Esophagus (tissue), 2 donors: ENCODE data around the gene ANKIB1. TPM values are rescaled to one million over a fixed set of nuclear protein-coding genes. Genes with fewer than 3 reads are reported as not detected.

ENCODE experiments used
- H3K27ac ChIP-seq, 2 donors: one replicate each; pipeline ENCODE4 v1.5.1; 2013; ENCODE audit warnings: low read depth in 2 of 2, mild to moderate bottlenecking in 2 of 2, inconsistent platforms in 1 of 2, low read length in 1 of 2, moderate library complexity in 1 of 2
- H3K27me3 ChIP-seq, 2 donors: one replicate each; pipeline ENCODE4 v1.6.1; 2013; ENCODE audit warnings: low read length in 2 of 2, control low read depth in 1 of 2, mild to moderate bottlenecking in 1 of 2; ENCODE audit not compliant: insufficient read depth in 2 of 2, control insufficient read depth in 1 of 2
- H3K36me3 ChIP-seq, 2 donors: one replicate each; pipeline ENCODE4 v1.6.1; 2013; ENCODE audit warnings: low read length in 1 of 2; ENCODE audit not compliant: control insufficient read depth in 2 of 2, insufficient read depth in 2 of 2
- H3K4me1 ChIP-seq, 2 donors: one replicate each; pipeline ENCODE4 v1.6.1; 2013; ENCODE audit warnings: low read length in 1 of 2; ENCODE audit not compliant: control insufficient read depth in 2 of 2, insufficient read depth in 2 of 2
- H3K4me3 ChIP-seq, 2 donors: one replicate each; pipeline ENCODE4 v1.5.1; 2013; ENCODE audit warnings: low read length in 2 of 2, mild to moderate bottlenecking in 2 of 2, low read depth in 1 of 2, moderate library complexity in 1 of 2
- H3K9me3 ChIP-seq, 2 donors: one replicate each; pipeline ENCODE4 v1.6.1; 2013; ENCODE audit warnings: mild to moderate bottlenecking in 2 of 2, low read depth in 1 of 2, low read length in 1 of 2, moderate library complexity in 1 of 2; ENCODE audit not compliant: control insufficient read depth in 2 of 2, insufficient read depth in 1 of 2
- WGBS, 2 donors: extraction: QIAGEN DNeasy Blood & Tissue Kit; methylation state at CpG; one replicate each; pipeline ENCODE4 v1.1.7; 2013; 5-methylcytosine and 5-hydroxymethylcytosine counted together
- polyA plus RNA-seq, 2 donors: library from polyadenylated mRNA; stranded (reverse); fragments of 200-250 nt; gene quantifications; one replicate each; pipeline ENCODE4 v1.2.3, GENCODE V29; 2013
- donor health status: healthy with polysubstance abuse.
- donor health status: Bipolar disorder and iron deficiency.

The ANKIB1 gene
- polyA plus RNA-seq, 2 donors = 7.1 to 8.7 TPM

- WGBS, 2 donors = 96 to 99% methylated on average over 2 of the region's 2 CpGs
- no peak overlapping the region for H3K4me3 ChIP-seq
- H3K27me3 ChIP-seq = no peaks in the 10 kb centered on the region
- no peaks in the 10 kb centered on the region for H3K36me3 ChIP-seq
- H3K27ac ChIP-seq = no peak overlapping the region
- H3K4me1 ChIP-seq = no peaks in the 10 kb centered on the region
- H3K9me3 ChIP-seq = no peaks in the 10 kb centered on the region
Observed at GRCh38 chr7:92362131-92362530, 116.4 kb downstream of the ANKIB1 start.

DNA sequence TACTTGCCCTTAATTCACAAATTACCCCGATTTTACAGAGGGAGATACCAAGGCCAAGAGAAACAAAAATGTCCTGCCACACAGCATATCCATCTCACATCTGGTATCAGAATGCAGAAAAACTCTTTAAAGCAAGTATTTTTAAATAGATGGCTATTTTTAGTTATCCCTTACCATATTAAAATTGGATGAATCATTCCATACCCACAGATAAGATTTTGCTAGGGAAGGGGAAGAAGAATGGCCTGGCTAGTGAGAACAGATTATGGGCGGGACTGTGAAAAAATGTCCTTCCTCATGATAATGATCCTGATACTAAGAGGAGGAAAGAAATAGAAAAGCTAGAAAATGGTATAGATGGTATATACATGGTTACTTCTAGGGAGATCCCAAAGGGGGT lies 121.0 kb downstream of the ANKIB1 start:
- Histone ChIP-seq H3K4me3 (no peak overlapping the region), H3K36me3 (no peaks in the 10 kb centered on the region), H3K27ac (no peak overlapping the region), H3K4me1 (no peaks in the 10 kb centered on the region), H3K27me3 (no peaks in the 10 kb centered on the region), H3K9me3 (no peaks in the 10 kb centered on the region)
- WGBS, 2 donors = 91 to 95% methylated on average over 2 of the region's 2 CpGs

- no peaks in the 10 kb centered on the region for H3K36me3 ChIP-seq
- 93% methylated on average over 1 of the region's 1 CpG for WGBS, 2 donors
- no peaks in the 10 kb centered on the region for H3K27me3 ChIP-seq
- no peak overlapping the region for H3K27ac ChIP-seq
- no peak overlapping the region for H3K4me3 ChIP-seq
- no peaks in the 10 kb centered on the region for H3K4me1 ChIP-seq
- H3K9me3 ChIP-seq = no peaks in the 10 kb centered on the region
Observed at GRCh38 chr7:92368741-92369140, 123.0 kb downstream of the ANKIB1 start.

DNA sequence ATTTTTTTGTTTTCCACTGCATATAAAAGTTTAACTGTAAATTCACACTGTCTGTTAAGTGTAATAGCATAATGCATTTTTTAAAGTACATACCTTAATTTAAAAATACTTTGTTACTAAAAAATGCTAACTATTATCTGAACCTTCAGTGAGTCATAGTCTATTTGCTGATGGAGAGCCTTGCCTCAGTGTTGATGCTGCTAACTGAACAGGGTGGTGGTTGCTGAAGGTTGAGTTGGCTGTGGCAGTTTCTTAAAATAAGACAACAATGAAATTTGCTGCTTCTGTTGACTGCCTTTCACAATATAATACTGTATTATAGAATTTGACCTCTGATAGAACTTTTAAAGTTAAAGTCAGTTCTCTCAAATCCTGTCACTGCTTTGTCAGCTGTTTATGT lies 129.2 kb downstream of the ANKIB1 start:
- Histone ChIP-seq H3K9me3 (no peaks in the 10 kb centered on the region), H3K4me1 (no peaks in the 10 kb centered on the region), H3K27me3 (no peaks in the 10 kb centered on the region), H3K36me3 (no peaks in the 10 kb centered on the region), H3K4me3 (no peak overlapping the region), H3K27ac (no peak overlapping the region)

- 94% methylated on average over 5 of the region's 5 CpGs for WGBS, 2 donors
- Histone ChIP-seq H3K27me3 (no peaks in the 10 kb centered on the region), H3K36me3 (peaks cover 0 to 3% of the 10 kb centered on the region in 2 donors), H3K27ac (no peak overlapping the region), H3K4me3 (no peak overlapping the region), H3K4me1 (no peaks in the 10 kb centered on the region), H3K9me3 (no peaks in the 10 kb centered on the region)
Observed at GRCh38 chr7:92391071-92391470, 145.3 kb downstream of the ANKIB1 start.

- WGBS, 2 donors = 94 to 95% methylated on average over 6 of the region's 6 CpGs
- H3K4me3 ChIP-seq = no peak overlapping the region
- H3K27ac ChIP-seq = no peak overlapping the region
- no peaks in the 10 kb centered on the region for H3K9me3 ChIP-seq
- peaks cover 7 to 8% of the 10 kb centered on the region in 2 donors for H3K36me3 ChIP-seq
- no peaks in the 10 kb centered on the region for H3K4me1 ChIP-seq
- H3K27me3 ChIP-seq = no peaks in the 10 kb centered on the region
Observed at GRCh38 chr7:92397542-92397941, 151.8 kb downstream of the ANKIB1 start.

- 88 to 98% methylated on average over 2 of the region's 2 CpGs for WGBS, 2 donors
- Histone ChIP-seq H3K27me3 (no peaks in the 10 kb centered on the region), H3K9me3 (no peaks in the 10 kb centered on the region), H3K4me1 (no peaks in the 10 kb centered on the region), H3K4me3 (no peak overlapping the region), H3K27ac (no peak overlapping the region), H3K36me3 (peaks cover 7 to 8% of the 10 kb centered on the region in 2 donors)
Observed at GRCh38 chr7:92400013-92400412, 154.2 kb downstream of the ANKIB1 start.

- Histone ChIP-seq H3K9me3 (no peaks in the 10 kb centered on the region), H3K27me3 (no peaks in the 10 kb centered on the region), H3K4me3 (no peak overlapping the region), H3K36me3 (peaks cover 7% of the 10 kb centered on the region in 2 donors), H3K27ac (peak overlapping the region in 1 of 2 donors; percentile 62), H3K4me1 (no peaks in the 10 kb centered on the region)
- WGBS, 2 donors = 51 to 61% methylated on average over 4 of the region's 4 CpGs
Observed at GRCh38 chr7:92402920-92403759, 157.4 kb downstream of the ANKIB1 start.

DNA sequence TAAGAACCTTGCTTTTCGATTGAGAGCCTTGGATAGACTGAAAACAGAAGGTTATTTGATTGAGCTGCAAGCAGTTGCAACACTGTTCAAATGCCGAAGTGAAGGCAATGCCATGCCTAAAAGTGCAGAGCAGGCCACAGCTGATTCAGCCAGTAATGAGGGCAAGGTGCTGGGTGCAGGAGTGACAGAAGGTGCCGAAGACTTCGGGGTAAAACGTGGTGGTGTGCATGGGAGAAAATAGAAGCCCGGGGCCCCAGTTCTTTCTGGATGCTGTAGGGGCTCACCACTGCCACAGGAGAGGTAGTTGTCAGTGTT lies 157.9 kb downstream of the ANKIB1 start:
- Histone ChIP-seq H3K4me1 (no peaks in the 10 kb centered on the region), H3K27ac (no peak overlapping the region), H3K4me3 (no peak overlapping the region), H3K9me3 (no peaks in the 10 kb centered on the region), H3K36me3 (peaks cover under 1 to 1% of the 10 kb centered on the region in 2 donors), H3K27me3 (no peaks in the 10 kb centered on the region)
- 83 to 91% methylated on average over 6 of the region's 6 CpGs for WGBS, 2 donors

GRCh38 chr7:92404170-92404614 lies 158.4 kb downstream of the ANKIB1 start:
- WGBS, 2 donors = 80 to 84% methylated on average over 6 of the region's 6 CpGs
- no peak overlapping the region for H3K4me3 ChIP-seq
- no peaks in the 10 kb centered on the region for H3K4me1 ChIP-seq
- no peak overlapping the region for H3K27ac ChIP-seq
- no peaks in the 10 kb centered on the region for H3K9me3 ChIP-seq
- H3K36me3 ChIP-seq = no peaks in the 10 kb centered on the region
- no peaks in the 10 kb centered on the region for H3K27me3 ChIP-seq
